GM23338 (cell line): ENCODE data around the gene HSF2BP.

Experiments used
- CREB1 ChIP-seq: fragments of 250-450 bp; sonication (Bioruptor Pico); IDR thresholded peaks from 2 replicates; pipeline ENCODE4 v1.5.0; 2020; ENCODE audit warnings: low read depth, mild to moderate bottlenecking, moderate library complexity
- CTCF ChIP-seq, 2 experiments: fragments of 200-600 bp in 1 of 2; sonication (generic) in 1 of 2; conservative IDR thresholded peaks; 2 replicates each; pipeline versions ENCODE4 v1.5.1 to v1.6.1; 2016 to 2017; ENCODE audit warnings: antibody characterized with exemption in 2 of 2, low read depth in 2 of 2, mild to moderate bottlenecking in 2 of 2, moderate library complexity in 1 of 2
- ETS1 ChIP-seq: IDR thresholded peaks from 2 replicates; pipeline ENCODE4 v1.6.1; 2016; ENCODE audit warnings: antibody characterized with exemption
- EZH2 ChIP-seq: fragments of 200-600 bp; sonication (generic); IDR thresholded peaks from one replicate; pipeline ENCODE4 v1.8.0; 2017; ENCODE audit warnings: antibody characterized with exemption, mild to moderate bottlenecking, low read depth; ENCODE audit not compliant: unreplicated experiment
- POLR2AphosphoS5 ChIP-seq: IDR thresholded peaks from 2 replicates; pipeline ENCODE4 v1.6.1; 2016; ENCODE audit warnings: antibody characterized with exemption, low read depth
- REST ChIP-seq: IDR thresholded peaks from one replicate; pipeline ENCODE4 v1.6.1; 2018; ENCODE audit warnings: antibody characterized with exemption; ENCODE audit not compliant: unreplicated experiment
- STAT1 ChIP-seq: IDR thresholded peaks from one replicate; pipeline ENCODE4 v1.6.1; 2016; ENCODE audit warnings: antibody characterized with exemption; ENCODE audit not compliant: unreplicated experiment

- no peak for TF ChIP-seq CTCF (conservative IDR thresholded peaks at IDR 0.05; ENCODE audit: low read depth in 2 of 2)
- TF ChIP-seq POLR2AphosphoS5: no peak
- TF ChIP-seq EZH2: no peak
- TF ChIP-seq STAT1: no peak
- no peak for TF ChIP-seq REST
- no peak for TF ChIP-seq ETS1
- no peak for TF ChIP-seq CREB1
These were observed 86.8 kb downstream of the HSF2BP start for GRCh38 chr21:43572446-43572845.
